GM23338 (cell line): ENCODE measurements around the gene NSG2. TPM values are rescaled to one million over a fixed set of nuclear protein-coding genes. Genes with fewer than 3 reads are reported as not detected.

Experiments used
- ATAC-seq: fragments of 200-7000 bp; cut with Tn5 transposase; 3 replicates; pipeline ENCODE4 v1.9.1; 2020
- DNase-seq: peaks from one replicate; pipeline ENCODE4 v3.0.0-alpha.2; 2015; ENCODE audit warnings: low spot score
- H2AFZ ChIP-seq: fragments of 200-600 bp; sonication (generic); 2 replicates; pipeline ENCODE4 v1.8.0; 2016; ENCODE audit warnings: antibody characterized with exemption, mild to moderate bottlenecking, moderate library complexity
- H3F3A ChIP-seq: fragments of 200-600 bp; sonication (generic); replicated peaks from 2 replicates; pipeline ENCODE4 v1.8.0; 2017; ENCODE audit warnings: antibody characterized with exemption, mixed run types, low read depth
- H3K27ac ChIP-seq: fragments of 200-600 bp; sonication (generic); 2 replicates; pipeline ENCODE4 v1.6.1; 2016; ENCODE audit warnings: low read depth
- H3K27me3 ChIP-seq: fragments of 200-600 bp; sonication (generic); 2 replicates; pipeline ENCODE4 v1.8.0; 2016; ENCODE audit warnings: mild to moderate bottlenecking, mixed run types, moderate library complexity; ENCODE audit not compliant: insufficient read depth
- H3K36me3 ChIP-seq: fragments of 200-600 bp; sonication (generic); 2 replicates; pipeline ENCODE4 v1.8.0; 2016; ENCODE audit warnings: mild to moderate bottlenecking; ENCODE audit not compliant: insufficient read depth
- H3K4me1 ChIP-seq: fragments of 200-600 bp; sonication (generic); 2 replicates; pipeline ENCODE4 v1.8.0; 2016; ENCODE audit warnings: mild to moderate bottlenecking, moderate library complexity; ENCODE audit not compliant: insufficient read depth
- H3K4me2 ChIP-seq: fragments of 200-600 bp; sonication (generic); 2 replicates; pipeline ENCODE4 v1.7.1; 2017; ENCODE audit warnings: mixed run types
- H3K4me3 ChIP-seq: fragments of 200-600 bp; sonication (generic); 2 replicates; pipeline ENCODE4 v1.6.1; 2016; ENCODE audit warnings: mixed run types
- H3K79me2 ChIP-seq: fragments of 200-600 bp; sonication (generic); replicated peaks from 2 replicates; pipeline ENCODE4 v1.8.0; 2017; ENCODE audit warnings: mild to moderate bottlenecking; ENCODE audit not compliant: insufficient read depth
- H3K9me2 ChIP-seq: fragments of 200-600 bp; sonication (generic); 2 replicates; pipeline ENCODE4 v1.8.0; 2017; ENCODE audit not compliant: insufficient read depth
- H4K20me1 ChIP-seq: fragments of 200-600 bp; sonication (generic); replicated peaks from 2 replicates; pipeline ENCODE4 v1.8.0; 2017; ENCODE audit warnings: mild to moderate bottlenecking; ENCODE audit not compliant: insufficient read depth
- H3K27ac Mint-ChIP-seq: 2 replicates; pipeline ENCODE4 v1.8.0; 2020; ENCODE audit warnings: inconsistent platforms, mild to moderate bottlenecking, moderate library complexity, mixed read lengths
- H3K27me3 Mint-ChIP-seq: 3 replicates; pipeline ENCODE4 v1.8.0; 2022; ENCODE audit warnings: low read depth, mild to moderate bottlenecking, moderate library complexity, mixed read lengths, inconsistent platforms; ENCODE audit not compliant: insufficient read depth, poor library complexity
- H3K36me3 Mint-ChIP-seq: 3 replicates; pipeline ENCODE4 v1.8.0; 2021; ENCODE audit warnings: low read depth, mild to moderate bottlenecking, inconsistent platforms, moderate library complexity, mixed read lengths
- H3K4me1 Mint-ChIP-seq: 3 replicates; pipeline ENCODE4 v1.8.0; 2020; ENCODE audit warnings: mild to moderate bottlenecking, inconsistent platforms, mixed read lengths
- H3K4me3 Mint-ChIP-seq: 3 replicates; pipeline ENCODE4 v1.8.0; 2021; ENCODE audit warnings: moderate library complexity, mild to moderate bottlenecking, inconsistent platforms, mixed read lengths
- H3K9me3 Mint-ChIP-seq: 3 replicates; pipeline ENCODE4 v1.8.0; 2020; ENCODE audit warnings: moderate library complexity, mild to moderate bottlenecking, inconsistent platforms, mixed read lengths
- CREB1 ChIP-seq: fragments of 250-450 bp; sonication (Bioruptor Pico); IDR thresholded peaks from 2 replicates; pipeline ENCODE4 v1.5.0; 2020; ENCODE audit warnings: low read depth, mild to moderate bottlenecking, moderate library complexity
- EZH2 ChIP-seq: fragments of 200-600 bp; sonication (generic); IDR thresholded peaks from one replicate; pipeline ENCODE4 v1.8.0; 2017; ENCODE audit warnings: antibody characterized with exemption, mild to moderate bottlenecking, low read depth; ENCODE audit not compliant: unreplicated experiment
- EZH2phosphoT487 ChIP-seq: fragments of 200-600 bp; sonication (generic); IDR thresholded peaks from one replicate; pipeline ENCODE4 v1.8.1; 2018; ENCODE audit warnings: antibody characterized with exemption; ENCODE audit not compliant: unreplicated experiment
- JUNB ChIP-seq: IDR thresholded peaks from one replicate; pipeline ENCODE4 v1.6.1; 2016; ENCODE audit warnings: antibody characterized with exemption; ENCODE audit not compliant: unreplicated experiment
- NANOG ChIP-seq: IDR thresholded peaks from 2 replicates; pipeline ENCODE4 v1.6.1; 2016; ENCODE audit warnings: antibody characterized with exemption, borderline replicate concordance
- POLR2AphosphoS5 ChIP-seq: IDR thresholded peaks from 2 replicates; pipeline ENCODE4 v1.6.1; 2016; ENCODE audit warnings: antibody characterized with exemption, low read depth
- STAT1 ChIP-seq: IDR thresholded peaks from one replicate; pipeline ENCODE4 v1.6.1; 2016; ENCODE audit warnings: antibody characterized with exemption; ENCODE audit not compliant: unreplicated experiment
- ZNF114 ChIP-seq: fragments of 250-450 bp; sonication (Bioruptor Pico); IDR thresholded peaks from 2 replicates; pipeline ENCODE4 v1.5.0; 2020; ENCODE audit warnings: mild to moderate bottlenecking, moderate library complexity
- ZNF331 ChIP-seq: fragments of 250-450 bp; sonication (Bioruptor Pico); IDR thresholded peaks from 2 replicates; pipeline ENCODE4 v1.5.0; 2020; ENCODE audit warnings: low read depth, mild to moderate bottlenecking, moderate library complexity
- polyA plus RNA-seq: library from polyadenylated mRNA; unstranded; fragments of >200 nt; fragmentation: Nextera tagmentation; extraction: Ambion mirVana; gene quantifications from 2 replicates; pipeline ENCODE4 v1.2.1, GENCODE V29; 2016
- total RNA-seq: library from RNA; depleted of rRNA; stranded (reverse); fragments of >200 nt; shearing (Covaris generic); gene quantifications from 2 replicates; pipeline ENCODE4 v1.2.3, GENCODE V29; 2014
- TF ChIP-seq, protein P1 (sequence below): IDR thresholded peaks from one replicate; pipeline ENCODE4 v1.6.1; 2018; ENCODE audit warnings: antibody characterized with exemption; ENCODE audit not compliant: unreplicated experiment
- TF ChIP-seq, protein P2 (sequence below): fragments of 250-450 bp; sonication (Bioruptor Pico); IDR thresholded peaks from 2 replicates; pipeline ENCODE4 v1.5.0; 2020; ENCODE audit warnings: mild to moderate bottlenecking, moderate library complexity
- TF ChIP-seq, protein P3 (sequence below): IDR thresholded peaks from 2 replicates; pipeline ENCODE4 v1.6.1; 2016; ENCODE audit warnings: antibody characterized with exemption

NSG2 gene
- total and polyA plus RNA-seq, 2 experiments from 2014 or later: 0.16 TPM; not detected in 1

DNA sequence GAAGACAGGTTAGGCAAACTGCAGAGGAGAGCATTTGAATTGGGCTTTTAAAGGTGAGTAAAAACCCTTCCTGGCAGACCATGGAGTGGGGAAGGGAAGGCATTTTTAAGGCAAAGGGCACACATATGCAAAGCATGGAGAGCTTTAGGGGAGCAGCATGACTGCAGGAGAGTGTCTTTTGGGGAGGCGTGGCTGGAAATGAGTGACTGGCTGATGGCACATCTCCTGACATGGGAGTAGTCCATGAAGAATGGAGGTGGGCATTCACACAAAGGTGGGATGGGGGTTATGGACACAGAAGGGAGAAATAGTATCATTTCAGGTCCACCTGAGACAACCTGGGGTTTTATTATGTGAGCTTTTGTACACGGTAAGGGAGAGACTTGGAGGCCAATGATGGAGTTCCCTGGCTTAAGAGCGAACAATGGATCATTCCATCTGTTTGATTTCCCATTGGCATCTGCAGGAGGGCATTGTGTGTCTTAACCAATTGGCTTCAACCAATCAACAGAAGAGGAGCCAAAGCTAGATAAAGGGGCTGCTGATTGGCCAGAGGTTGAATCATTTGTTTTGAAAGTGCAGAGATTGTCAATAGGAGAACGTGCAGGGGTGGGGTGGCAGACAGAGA is 2.1 kb downstream of the NSG2 start:
- no peak overlapping the region for H3K4me3 Mint-ChIP-seq
- H2AFZ ChIP-seq: no peak overlapping the region
- no peaks in the 10 kb centered on the region for H3K36me3 ChIP-seq
- H3F3A ChIP-seq: no peaks in the 10 kb centered on the region
- TF ChIP-seq ZNF114 (CRISPR knock-in tag): no peak
- H3K27ac ChIP-seq: no peak overlapping the region
- peaks cover 6% of the 10 kb centered on the region; the same call in 2 of the 3 replicates for H3K4me1 Mint-ChIP-seq
- peaks cover 9% of the 10 kb centered on the region for H3K27me3 Mint-ChIP-seq
- no peaks in the 10 kb centered on the region for H3K27me3 ChIP-seq
- H3K9me2 ChIP-seq: no peaks in the 10 kb centered on the region
- no peak overlapping the region for H3K4me2 ChIP-seq
- no peaks in the 10 kb centered on the region for H3K9me3 Mint-ChIP-seq
- no peaks in the 10 kb centered on the region for H3K4me1 ChIP-seq
- H4K20me1 ChIP-seq: no peaks in the 10 kb centered on the region; the same call in 1 of the 2 replicates
- H3K4me3 ChIP-seq: no peak overlapping the region
- ATAC-seq (no peak), DNase-seq (no peak)
- H3K36me3 Mint-ChIP-seq: no peaks in the 10 kb centered on the region
- no peak overlapping the region for H3K27ac Mint-ChIP-seq
- H3K79me2 ChIP-seq: no peaks in the 10 kb centered on the region

GRCh38 chr5:174052636-174053035 is 7.1 kb downstream of the NSG2 start:
- Histone ChIP-seq H3K9me2 (no peaks in the 10 kb centered on the region), H3K36me3 (no peaks in the 10 kb centered on the region), H4K20me1 (no peaks in the 10 kb centered on the region; the same call in 1 of the 2 replicates), H3K79me2 (no peaks in the 10 kb centered on the region), H3K27me3 (no peaks in the 10 kb centered on the region), H3K4me2 (no peak overlapping the region), H3F3A (no peaks in the 10 kb centered on the region), H3K4me3 (no peak overlapping the region), H3K27ac (no peak overlapping the region), H2AFZ (no peak overlapping the region), H3K4me1 (no peaks in the 10 kb centered on the region)
- Mint-ChIP-seq H3K4me3 (no peak overlapping the region), H3K9me3 (no peaks in the 10 kb centered on the region), H3K36me3 (no peaks in the 10 kb centered on the region), H3K4me1 (peaks cover 1% of the 10 kb centered on the region; the same call in 2 of the 3 replicates), H3K27me3 (peaks cover 4% of the 10 kb centered on the region), H3K27ac (no peak overlapping the region)
- ATAC-seq: no peak
- no peak for DNase-seq
- TF ChIP-seq, protein P1, sequence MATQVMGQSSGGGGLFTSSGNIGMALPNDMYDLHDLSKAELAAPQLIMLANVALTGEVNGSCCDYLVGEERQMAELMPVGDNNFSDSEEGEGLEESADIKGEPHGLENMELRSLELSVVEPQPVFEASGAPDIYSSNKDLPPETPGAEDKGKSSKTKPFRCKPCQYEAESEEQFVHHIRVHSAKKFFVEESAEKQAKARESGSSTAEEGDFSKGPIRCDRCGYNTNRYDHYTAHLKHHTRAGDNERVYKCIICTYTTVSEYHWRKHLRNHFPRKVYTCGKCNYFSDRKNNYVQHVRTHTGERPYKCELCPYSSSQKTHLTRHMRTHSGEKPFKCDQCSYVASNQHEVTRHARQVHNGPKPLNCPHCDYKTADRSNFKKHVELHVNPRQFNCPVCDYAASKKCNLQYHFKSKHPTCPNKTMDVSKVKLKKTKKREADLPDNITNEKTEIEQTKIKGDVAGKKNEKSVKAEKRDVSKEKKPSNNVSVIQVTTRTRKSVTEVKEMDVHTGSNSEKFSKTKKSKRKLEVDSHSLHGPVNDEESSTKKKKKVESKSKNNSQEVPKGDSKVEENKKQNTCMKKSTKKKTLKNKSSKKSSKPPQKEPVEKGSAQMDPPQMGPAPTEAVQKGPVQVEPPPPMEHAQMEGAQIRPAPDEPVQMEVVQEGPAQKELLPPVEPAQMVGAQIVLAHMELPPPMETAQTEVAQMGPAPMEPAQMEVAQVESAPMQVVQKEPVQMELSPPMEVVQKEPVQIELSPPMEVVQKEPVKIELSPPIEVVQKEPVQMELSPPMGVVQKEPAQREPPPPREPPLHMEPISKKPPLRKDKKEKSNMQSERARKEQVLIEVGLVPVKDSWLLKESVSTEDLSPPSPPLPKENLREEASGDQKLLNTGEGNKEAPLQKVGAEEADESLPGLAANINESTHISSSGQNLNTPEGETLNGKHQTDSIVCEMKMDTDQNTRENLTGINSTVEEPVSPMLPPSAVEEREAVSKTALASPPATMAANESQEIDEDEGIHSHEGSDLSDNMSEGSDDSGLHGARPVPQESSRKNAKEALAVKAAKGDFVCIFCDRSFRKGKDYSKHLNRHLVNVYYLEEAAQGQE: no peak
- TF ChIP-seq, protein P2, sequence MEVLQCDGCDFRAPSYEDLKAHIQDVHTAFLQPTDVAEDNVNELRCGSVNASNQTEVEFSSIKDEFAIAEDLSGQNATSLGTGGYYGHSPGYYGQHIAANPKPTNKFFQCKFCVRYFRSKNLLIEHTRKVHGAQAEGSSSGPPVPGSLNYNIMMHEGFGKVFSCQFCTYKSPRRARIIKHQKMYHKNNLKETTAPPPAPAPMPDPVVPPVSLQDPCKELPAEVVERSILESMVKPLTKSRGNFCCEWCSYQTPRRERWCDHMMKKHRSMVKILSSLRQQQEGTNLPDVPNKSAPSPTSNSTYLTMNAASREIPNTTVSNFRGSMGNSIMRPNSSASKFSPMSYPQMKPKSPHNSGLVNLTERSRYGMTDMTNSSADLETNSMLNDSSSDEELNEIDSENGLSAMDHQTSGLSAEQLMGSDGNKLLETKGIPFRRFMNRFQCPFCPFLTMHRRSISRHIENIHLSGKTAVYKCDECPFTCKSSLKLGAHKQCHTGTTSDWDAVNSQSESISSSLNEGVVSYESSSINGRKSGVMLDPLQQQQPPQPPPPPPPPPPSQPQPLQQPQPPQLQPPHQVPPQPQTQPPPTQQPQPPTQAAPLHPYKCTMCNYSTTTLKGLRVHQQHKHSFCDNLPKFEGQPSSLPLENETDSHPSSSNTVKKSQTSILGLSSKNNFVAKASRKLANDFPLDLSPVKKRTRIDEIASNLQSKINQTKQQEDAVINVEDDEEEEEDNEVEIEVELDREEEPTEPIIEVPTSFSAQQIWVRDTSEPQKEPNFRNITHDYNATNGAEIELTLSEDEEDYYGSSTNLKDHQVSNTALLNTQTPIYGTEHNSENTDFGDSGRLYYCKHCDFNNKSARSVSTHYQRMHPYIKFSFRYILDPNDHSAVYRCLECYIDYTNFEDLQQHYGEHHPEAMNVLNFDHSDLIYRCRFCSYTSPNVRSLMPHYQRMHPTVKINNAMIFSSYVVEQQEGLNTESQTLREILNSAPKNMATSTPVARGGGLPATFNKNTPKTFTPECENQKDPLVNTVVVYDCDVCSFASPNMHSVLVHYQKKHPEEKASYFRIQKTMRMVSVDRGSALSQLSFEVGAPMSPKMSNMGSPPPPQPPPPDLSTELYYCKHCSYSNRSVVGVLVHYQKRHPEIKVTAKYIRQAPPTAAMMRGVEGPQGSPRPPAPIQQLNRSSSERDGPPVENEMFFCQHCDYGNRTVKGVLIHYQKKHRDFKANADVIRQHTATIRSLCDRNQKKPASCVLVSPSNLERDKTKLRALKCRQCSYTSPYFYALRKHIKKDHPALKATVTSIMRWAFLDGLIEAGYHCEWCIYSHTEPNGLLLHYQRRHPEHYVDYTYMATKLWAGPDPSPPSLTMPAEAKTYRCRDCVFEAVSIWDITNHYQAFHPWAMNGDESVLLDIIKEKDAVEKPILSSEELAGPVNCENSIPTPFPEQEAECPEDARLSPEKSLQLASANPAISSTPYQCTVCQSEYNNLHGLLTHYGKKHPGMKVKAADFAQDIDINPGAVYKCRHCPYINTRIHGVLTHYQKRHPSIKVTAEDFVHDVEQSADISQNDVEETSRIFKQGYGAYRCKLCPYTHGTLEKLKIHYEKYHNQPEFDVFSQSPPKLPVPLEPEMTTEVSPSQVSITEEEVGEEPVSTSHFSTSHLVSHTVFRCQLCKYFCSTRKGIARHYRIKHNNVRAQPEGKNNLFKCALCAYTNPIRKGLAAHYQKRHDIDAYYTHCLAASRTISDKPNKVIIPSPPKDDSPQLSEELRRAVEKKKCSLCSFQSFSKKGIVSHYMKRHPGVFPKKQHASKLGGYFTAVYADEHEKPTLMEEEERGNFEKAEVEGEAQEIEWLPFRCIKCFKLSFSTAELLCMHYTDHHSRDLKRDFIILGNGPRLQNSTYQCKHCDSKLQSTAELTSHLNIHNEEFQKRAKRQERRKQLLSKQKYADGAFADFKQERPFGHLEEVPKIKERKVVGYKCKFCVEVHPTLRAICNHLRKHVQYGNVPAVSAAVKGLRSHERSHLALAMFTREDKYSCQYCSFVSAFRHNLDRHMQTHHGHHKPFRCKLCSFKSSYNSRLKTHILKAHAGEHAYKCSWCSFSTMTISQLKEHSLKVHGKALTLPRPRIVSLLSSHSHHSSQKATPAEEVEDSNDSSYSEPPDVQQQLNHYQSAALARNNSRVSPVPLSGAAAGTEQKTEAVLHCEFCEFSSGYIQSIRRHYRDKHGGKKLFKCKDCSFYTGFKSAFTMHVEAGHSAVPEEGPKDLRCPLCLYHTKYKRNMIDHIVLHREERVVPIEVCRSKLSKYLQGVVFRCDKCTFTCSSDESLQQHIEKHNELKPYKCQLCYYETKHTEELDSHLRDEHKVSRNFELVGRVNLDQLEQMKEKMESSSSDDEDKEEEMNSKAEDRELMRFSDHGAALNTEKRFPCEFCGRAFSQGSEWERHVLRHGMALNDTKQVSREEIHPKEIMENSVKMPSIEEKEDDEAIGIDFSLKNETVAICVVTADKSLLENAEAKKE: no peak
- no peak for TF ChIP-seq NANOG
- TF ChIP-seq JUNB: no peak
- no peak for TF ChIP-seq POLR2AphosphoS5
- TF ChIP-seq ZNF331 (CRISPR knock-in tag): no peak
- no peak for TF ChIP-seq CREB1 (CRISPR knock-in tag)
- no peak for TF ChIP-seq EZH2
- TF ChIP-seq ZNF114 (CRISPR knock-in tag): no peak
- TF ChIP-seq, protein P3, sequence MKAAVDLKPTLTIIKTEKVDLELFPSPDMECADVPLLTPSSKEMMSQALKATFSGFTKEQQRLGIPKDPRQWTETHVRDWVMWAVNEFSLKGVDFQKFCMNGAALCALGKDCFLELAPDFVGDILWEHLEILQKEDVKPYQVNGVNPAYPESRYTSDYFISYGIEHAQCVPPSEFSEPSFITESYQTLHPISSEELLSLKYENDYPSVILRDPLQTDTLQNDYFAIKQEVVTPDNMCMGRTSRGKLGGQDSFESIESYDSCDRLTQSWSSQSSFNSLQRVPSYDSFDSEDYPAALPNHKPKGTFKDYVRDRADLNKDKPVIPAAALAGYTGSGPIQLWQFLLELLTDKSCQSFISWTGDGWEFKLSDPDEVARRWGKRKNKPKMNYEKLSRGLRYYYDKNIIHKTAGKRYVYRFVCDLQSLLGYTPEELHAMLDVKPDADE: no peak
- no peak for TF ChIP-seq EZH2phosphoT487
- TF ChIP-seq STAT1: no peak
